Measurements from ENCODE around the gene MOGAT2. TPM values are rescaled to one million over a fixed set of nuclear protein-coding genes. Genes with fewer than 3 reads are reported as not detected.

Gene MOGAT2
- total RNA-seq, 2 donors from 2014 or later: not detected

DNA sequence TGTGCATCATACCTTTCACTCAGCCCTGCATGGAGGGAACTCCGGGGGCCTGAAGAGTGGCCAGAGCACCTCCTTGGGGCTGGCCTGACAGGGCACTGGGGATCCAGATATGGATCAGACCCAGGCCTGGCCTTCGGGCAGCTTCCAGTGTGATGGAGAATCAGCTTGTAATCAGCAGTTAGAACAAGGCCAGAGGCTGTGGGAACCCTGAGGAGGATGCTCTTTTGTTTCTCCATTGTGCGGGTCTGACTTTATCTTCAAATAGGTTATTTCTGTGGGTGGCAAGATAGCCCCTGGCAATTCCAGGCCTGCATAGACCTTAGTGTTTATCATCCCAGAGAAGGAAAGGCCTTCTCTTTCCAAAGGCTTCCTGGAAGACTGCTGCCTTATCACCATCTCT is 63.2 kb downstream of the MOGAT2 start:
- Histone ChIP-seq H3K27me3 (replicated peaks; ENCODE audit: insufficient read depth) (no peaks in the 10 kb centered on the region), H3K9me3 (no peaks in the 10 kb centered on the region), H3K36me3 (no peaks in the 10 kb centered on the region), H3K4me1 (ENCODE audit: control insufficient read depth in 1 of 2, low read depth in 2 of 2) (no peaks in the 10 kb centered on the region), H3K27ac (no peak overlapping the region), H3K4me3 (no peak overlapping the region)
- no peak for DNase-seq (ENCODE audit: low spot score)
- TF ChIP-seq, protein P1, sequence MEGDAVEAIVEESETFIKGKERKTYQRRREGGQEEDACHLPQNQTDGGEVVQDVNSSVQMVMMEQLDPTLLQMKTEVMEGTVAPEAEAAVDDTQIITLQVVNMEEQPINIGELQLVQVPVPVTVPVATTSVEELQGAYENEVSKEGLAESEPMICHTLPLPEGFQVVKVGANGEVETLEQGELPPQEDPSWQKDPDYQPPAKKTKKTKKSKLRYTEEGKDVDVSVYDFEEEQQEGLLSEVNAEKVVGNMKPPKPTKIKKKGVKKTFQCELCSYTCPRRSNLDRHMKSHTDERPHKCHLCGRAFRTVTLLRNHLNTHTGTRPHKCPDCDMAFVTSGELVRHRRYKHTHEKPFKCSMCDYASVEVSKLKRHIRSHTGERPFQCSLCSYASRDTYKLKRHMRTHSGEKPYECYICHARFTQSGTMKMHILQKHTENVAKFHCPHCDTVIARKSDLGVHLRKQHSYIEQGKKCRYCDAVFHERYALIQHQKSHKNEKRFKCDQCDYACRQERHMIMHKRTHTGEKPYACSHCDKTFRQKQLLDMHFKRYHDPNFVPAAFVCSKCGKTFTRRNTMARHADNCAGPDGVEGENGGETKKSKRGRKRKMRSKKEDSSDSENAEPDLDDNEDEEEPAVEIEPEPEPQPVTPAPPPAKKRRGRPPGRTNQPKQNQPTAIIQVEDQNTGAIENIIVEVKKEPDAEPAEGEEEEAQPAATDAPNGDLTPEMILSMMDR (IDR thresholded peaks at IDR 0.05): no peak
- no peak for ATAC-seq (ENCODE audit: insufficient number of reproducible peaks, low FRiP score, low read depth)

DNA sequence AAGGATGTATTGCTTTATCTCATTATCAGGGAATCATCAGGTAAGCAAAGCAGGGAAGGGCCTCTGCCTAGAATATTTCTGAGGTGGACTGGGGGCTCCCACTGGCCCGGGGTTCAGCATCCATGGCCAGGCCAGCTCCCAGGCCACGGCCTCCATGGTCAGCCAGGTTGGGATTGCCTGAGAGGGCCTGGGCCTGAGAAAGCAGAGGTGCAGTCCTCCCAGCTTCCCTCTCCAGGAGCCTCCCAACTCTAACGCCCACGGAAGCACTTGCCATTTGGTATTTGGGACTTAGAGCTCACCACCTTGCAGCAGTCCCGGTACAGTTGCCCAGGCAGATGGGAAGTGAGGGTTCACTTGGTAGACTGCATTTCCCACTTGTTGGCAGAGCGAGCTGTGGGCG is 63.7 kb downstream of the MOGAT2 start:
- TF ChIP-seq, protein P1 (IDR thresholded peaks at IDR 0.05): no peak
- no peaks in the 10 kb centered on the region for H3K27me3 ChIP-seq (replicated peaks; ENCODE audit: insufficient read depth)
- H3K4me1 ChIP-seq (ENCODE audit: control insufficient read depth in 1 of 2, low read depth in 2 of 2): no peaks in the 10 kb centered on the region
- DNase-seq (ENCODE audit: low spot score): no peak
- ATAC-seq (ENCODE audit: insufficient number of reproducible peaks, low FRiP score, low read depth): no peak
- no peaks in the 10 kb centered on the region for H3K9me3 ChIP-seq
- no peak overlapping the region for H3K27ac ChIP-seq
- no peak overlapping the region for H3K4me3 ChIP-seq
- no peaks in the 10 kb centered on the region for H3K36me3 ChIP-seq

DNA sequence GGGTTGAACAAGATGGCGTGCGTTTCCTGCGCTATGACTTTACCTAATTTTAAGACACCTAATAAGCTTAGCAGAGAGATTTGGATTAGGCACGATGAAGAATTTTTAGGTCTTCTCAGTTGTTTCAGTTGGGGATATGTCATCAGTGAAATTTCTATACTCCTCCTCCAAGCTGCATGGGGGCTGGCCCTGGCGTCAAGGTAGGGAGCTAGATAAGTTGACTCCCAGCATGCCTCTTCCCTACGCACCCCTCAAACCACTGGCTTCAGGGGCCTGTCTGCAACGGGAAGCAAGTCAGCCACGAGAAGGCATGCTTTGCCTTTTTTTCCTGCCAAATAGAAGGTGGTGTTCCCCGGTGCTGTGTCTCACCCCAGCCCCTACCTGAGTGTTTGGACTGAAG is 64.2 kb downstream of the MOGAT2 start:
- no peaks in the 10 kb centered on the region for H3K4me1 ChIP-seq (ENCODE audit: control insufficient read depth in 1 of 2, low read depth in 2 of 2)
- H3K4me3 ChIP-seq: no peak overlapping the region
- no peak for DNase-seq (ENCODE audit: low spot score)
- no peak for ATAC-seq (ENCODE audit: insufficient number of reproducible peaks, low FRiP score, low read depth)
- no peaks in the 10 kb centered on the region for H3K9me3 ChIP-seq
- TF ChIP-seq, protein P1 (IDR thresholded peaks at IDR 0.05): no peak
- no peaks in the 10 kb centered on the region for H3K27me3 ChIP-seq (replicated peaks; ENCODE audit: insufficient read depth)
- H3K36me3 ChIP-seq: no peaks in the 10 kb centered on the region
- H3K27ac ChIP-seq: no peak overlapping the region

Other genes with a start within 250 kb of the MOGAT2 start
- 10 to 100 TPM; 30.8 to 34.9 TPM for gene GDPD5, start 191.9 kb upstream of the MOGAT2 start, total RNA-seq
- 100 to 1,000 TPM; 367 to 480 TPM for gene SERPINH1, start 155.6 kb upstream of the MOGAT2 start, total RNA-seq
- gene MAP6, start 48.8 kb upstream of the MOGAT2 start, total RNA-seq: 10 to 100 TPM; 15.6 to 16.4 TPM
- gene DGAT2, start 50.9 kb downstream of the MOGAT2 start, total RNA-seq: 1 to 10 TPM; 2.3 to 3.4 TPM
- gene UVRAG, start 97.4 kb downstream of the MOGAT2 start, total RNA-seq: 10 to 100 TPM; 20.4 to 27.7 TPM